ENCODE data around the gene PKNOX2. TPM values are rescaled to one million over a fixed set of nuclear protein-coding genes. Genes with fewer than 3 reads are reported as not detected.
A peak's percentile ranks its signal among the peaks of the same experiment; 100 is the strongest.

Gene PKNOX2
- total and polyA plus RNA-seq, 9 of the 15 experiments (the other 6 are each of a cell fraction or from before 2014, with no cell fraction given) = not detected

DNA sequence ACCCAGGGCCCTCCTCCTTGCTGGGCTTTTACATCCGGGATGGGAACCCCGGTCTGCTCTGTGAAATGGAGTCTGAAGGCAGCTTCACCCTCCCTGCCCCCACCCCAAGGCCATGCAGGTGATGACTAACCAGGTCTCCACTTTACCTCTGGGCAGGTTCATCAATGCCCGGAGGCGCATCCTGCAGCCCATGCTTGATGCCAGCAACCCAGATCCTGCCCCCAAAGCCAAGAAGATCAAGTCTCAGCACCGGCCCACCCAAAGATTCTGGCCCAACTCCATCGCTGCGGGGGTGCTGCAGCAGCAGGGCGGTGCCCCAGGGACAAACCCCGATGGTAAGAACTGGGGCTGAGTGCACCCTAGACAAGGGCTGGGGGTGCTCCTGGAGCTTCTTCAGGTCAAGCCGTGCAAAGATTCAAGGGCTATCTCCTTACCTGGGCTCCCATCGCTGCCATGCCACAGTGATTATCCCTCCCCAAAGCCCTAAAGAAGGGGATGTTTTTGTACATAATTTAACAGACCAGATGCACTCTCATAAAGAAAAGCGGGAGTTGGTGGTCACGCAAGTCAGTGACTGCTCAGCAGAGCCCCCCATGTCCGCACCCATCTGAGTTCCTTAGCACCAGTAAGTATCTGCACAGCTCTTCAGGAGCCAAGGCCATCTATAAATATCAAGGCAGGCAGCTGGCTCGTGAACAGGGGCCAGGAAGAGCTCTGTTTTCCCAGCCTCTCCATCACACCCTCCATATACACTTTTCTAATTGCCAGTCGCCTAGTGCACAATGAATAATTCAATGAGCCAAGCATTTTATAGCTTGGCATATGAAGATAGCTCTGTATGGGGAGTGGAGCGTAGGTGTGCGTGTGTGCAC is 265.5 kb downstream of the PKNOX2 start:
- BruUV-seq (replicated peaks) = no TSS peak
- H3K4me1 ChIP-seq (replicated peaks in 1 of 2; ENCODE audit: control insufficient read depth in 2 of 2, insufficient read depth in 2 of 2, low read length in 2 of 2) = peaks cover 7 to 8% of the 10 kb centered on the region in 2 experiments; a peak in 4 of 5 replicates
- no peaks in the 10 kb centered on the region for H3K9me3 ChIP-seq (replicated peaks; ENCODE audit: control insufficient read depth, insufficient read depth, low read depth, low read length)
- H3K9me1 ChIP-seq (ENCODE audit: control insufficient read depth, insufficient read depth, low read length) = peaks cover 9% of the 10 kb centered on the region
- ATAC-seq (no peak), DNase-seq (ENCODE audit: extremely low read depth in 1 of 4, low spot score in 3 of 4) (no peak), FAIRE-seq (no peak)
- no peak overlapping the region for H2AFZ ChIP-seq (ENCODE audit: low read depth, low read length)
- WGBS (ENCODE audit: insufficient coverage, low coverage, missing lambda C conversion rate) = 30% methylated on average over 16 of the region's 18 CpGs
- no peak for TF ChIP-seq PURB (CRISPR knock-in tag; IDR thresholded peaks at IDR 0.05; ENCODE audit: low read depth)
- no peaks in the 10 kb centered on the region for H3K79me2 ChIP-seq (ENCODE audit: control insufficient read depth, insufficient read depth, low read length)
- ChIA-PET POLR2A (interaction anchor here (0.7 kb wide), 1 partner anchor 17 kb away, joined by 3 read pairs; no protein-coding TSS in a partner anchor), CTCF (ENCODE audit: low intra/inter-chr PET ratio) (no interaction called here)
- no peak overlapping the region for H3K9ac ChIP-seq (ENCODE audit: insufficient read depth in 1 of 2, low read depth in 2 of 2, low read length in 2 of 2)
- H3K4me2 ChIP-seq (ENCODE audit: insufficient read depth, low read length) = no peak overlapping the region
- no peak overlapping the region for H3K27ac ChIP-seq (ENCODE audit: extremely low read depth, low read depth, low read length)
- H3K27me3 ChIP-seq (ENCODE audit: control insufficient read depth in 2 of 2, insufficient read depth in 2 of 2, low read length in 2 of 2) = peaks cover under 1 to 24% of the 10 kb centered on the region in 2 experiments; a peak in 4 of 5 replicates
- H3K36me3 ChIP-seq (ENCODE audit: control insufficient read depth, insufficient read depth, low read length) = no peaks in the 10 kb centered on the region
- H3K4me3 ChIP-seq = no peak overlapping the region
- in situ Hi-C loops (cut with MboI) (loop anchor here (10.0 kb wide), 1 partner anchor 445 kb away; no protein-coding TSS in a partner anchor), intact Hi-C loops (cut with micrococcal nuclease) (loop anchor here (2.0 kb wide), 1 partner anchor 445 kb away; no protein-coding TSS in a partner anchor)
- no peaks in the 10 kb centered on the region for H4K20me1 ChIP-seq (replicated peaks; ENCODE audit: control insufficient read depth, insufficient read depth, low read length)

- Histone ChIP-seq H3K9me1 (ENCODE audit: control insufficient read depth, insufficient read depth, low read length) (peaks cover 9% of the 10 kb centered on the region), H3K27ac (ENCODE audit: extremely low read depth, low read depth, low read length) (no peak overlapping the region), H3K27me3 (ENCODE audit: control insufficient read depth in 2 of 2, insufficient read depth in 2 of 2, low read length in 2 of 2) (peaks cover 0 to 15% of the 10 kb centered on the region in 2 experiments; a peak in 4 of 5 replicates), H3K9me3 (replicated peaks; ENCODE audit: control insufficient read depth, insufficient read depth, low read depth, low read length) (no peaks in the 10 kb centered on the region), H3K79me2 (ENCODE audit: control insufficient read depth, insufficient read depth, low read length) (no peaks in the 10 kb centered on the region), H3K4me3 (no peak overlapping the region), H3K36me3 (ENCODE audit: control insufficient read depth, insufficient read depth, low read length) (no peaks in the 10 kb centered on the region), H3K4me1 (replicated peaks in 1 of 2; ENCODE audit: control insufficient read depth in 2 of 2, insufficient read depth in 2 of 2, low read length in 2 of 2) (peaks cover 15 to 17% of the 10 kb centered on the region in 2 experiments; a peak in 4 of 5 replicates), H3K9ac (ENCODE audit: insufficient read depth in 1 of 2, low read depth in 2 of 2, low read length in 2 of 2) (no peak overlapping the region), H3K4me2 (ENCODE audit: insufficient read depth, low read length) (no peak overlapping the region), H2AFZ (ENCODE audit: low read depth, low read length) (0 out of 2 replicates have a peak overlapping the region, but pooled peaks have one; percentile 29), H4K20me1 (replicated peaks; ENCODE audit: control insufficient read depth, insufficient read depth, low read length) (no peaks in the 10 kb centered on the region)
- no peak for ATAC-seq
- intact Hi-C loops (cut with micrococcal nuclease) = no loop called here
- no peak for DNase-seq (ENCODE audit: extremely low read depth in 1 of 4, low spot score in 3 of 4)
- WGBS (ENCODE audit: insufficient coverage, low coverage, missing lambda C conversion rate) = 16% methylated on average over 4 of the region's 8 CpGs
- no TSS peak for BruUV-seq (replicated peaks)
- in situ Hi-C loops (cut with MboI) = no loop called here
- POLR2A ChIA-PET = interaction anchor here (1.2 to 1.3 kb wide), 2 partner anchors 9 to 14 kb away, joined by 3 read pairs; no protein-coding TSS in a partner anchor
- FAIRE-seq = no peak
- CTCF ChIA-PET (ENCODE audit: low intra/inter-chr PET ratio) = no interaction called here
- TF ChIP-seq, protein P1, sequence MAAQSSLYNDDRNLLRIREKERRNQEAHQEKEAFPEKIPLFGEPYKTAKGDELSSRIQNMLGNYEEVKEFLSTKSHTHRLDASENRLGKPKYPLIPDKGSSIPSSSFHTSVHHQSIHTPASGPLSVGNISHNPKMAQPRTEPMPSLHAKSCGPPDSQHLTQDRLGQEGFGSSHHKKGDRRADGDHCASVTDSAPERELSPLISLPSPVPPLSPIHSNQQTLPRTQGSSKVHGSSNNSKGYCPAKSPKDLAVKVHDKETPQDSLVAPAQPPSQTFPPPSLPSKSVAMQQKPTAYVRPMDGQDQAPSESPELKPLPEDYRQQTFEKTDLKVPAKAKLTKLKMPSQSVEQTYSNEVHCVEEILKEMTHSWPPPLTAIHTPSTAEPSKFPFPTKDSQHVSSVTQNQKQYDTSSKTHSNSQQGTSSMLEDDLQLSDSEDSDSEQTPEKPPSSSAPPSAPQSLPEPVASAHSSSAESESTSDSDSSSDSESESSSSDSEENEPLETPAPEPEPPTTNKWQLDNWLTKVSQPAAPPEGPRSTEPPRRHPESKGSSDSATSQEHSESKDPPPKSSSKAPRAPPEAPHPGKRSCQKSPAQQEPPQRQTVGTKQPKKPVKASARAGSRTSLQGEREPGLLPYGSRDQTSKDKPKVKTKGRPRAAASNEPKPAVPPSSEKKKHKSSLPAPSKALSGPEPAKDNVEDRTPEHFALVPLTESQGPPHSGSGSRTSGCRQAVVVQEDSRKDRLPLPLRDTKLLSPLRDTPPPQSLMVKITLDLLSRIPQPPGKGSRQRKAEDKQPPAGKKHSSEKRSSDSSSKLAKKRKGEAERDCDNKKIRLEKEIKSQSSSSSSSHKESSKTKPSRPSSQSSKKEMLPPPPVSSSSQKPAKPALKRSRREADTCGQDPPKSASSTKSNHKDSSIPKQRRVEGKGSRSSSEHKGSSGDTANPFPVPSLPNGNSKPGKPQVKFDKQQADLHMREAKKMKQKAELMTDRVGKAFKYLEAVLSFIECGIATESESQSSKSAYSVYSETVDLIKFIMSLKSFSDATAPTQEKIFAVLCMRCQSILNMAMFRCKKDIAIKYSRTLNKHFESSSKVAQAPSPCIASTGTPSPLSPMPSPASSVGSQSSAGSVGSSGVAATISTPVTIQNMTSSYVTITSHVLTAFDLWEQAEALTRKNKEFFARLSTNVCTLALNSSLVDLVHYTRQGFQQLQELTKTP (IDR thresholded peaks at IDR 0.05; ENCODE audit: low read depth in 1 of 2, partially characterized antibody in 2 of 2) = no peak
These were observed 266.5 kb downstream of the PKNOX2 start for GRCh38 chr11:125431009-125431408.
